Activated CD4-positive, alpha-beta memory T cell treated with anti-CD3 and anti-CD28 coated beads for 36 hours (primary cell): Measurements from ENCODE around the gene IFNA6. TPM values are rescaled to one million over a fixed set of nuclear protein-coding genes. Genes with fewer than 3 reads are reported as not detected.
"Not testable (repeated sequence)": the region's sequence is repeated elsewhere in the genome, so short reads cannot be mapped to it uniquely, and the experiment has no call there.

Source experiments
- CTCF ChIA-PET: fragments of 350-600 bp; sonication (Branson Sonifier 250); formaldehyde crosslinking; loops from one replicate; lab custom pipeline; 2021; ENCODE audit warnings: antibody characterized with exemption, inconsistent platforms; lab: Charles Lee
- POLR2A ChIA-PET: fragments of 350-600 bp; sonication (Branson Sonifier 250); formaldehyde crosslinking; loops from one replicate; lab custom pipeline; 2021; ENCODE audit warnings: antibody characterized with exemption; lab: Charles Lee
- DNase-seq: peaks from one replicate; pipeline ENCODE4 v3.0.0-alpha.2; 2020
- H3K27ac Mint-ChIP-seq: one replicate; pipeline ENCODE4 v1.8.0; 2021; ENCODE audit warnings: mixed read lengths
- H3K27me3 Mint-ChIP-seq: one replicate; pipeline ENCODE4 v1.8.0; 2021; ENCODE audit warnings: mixed read lengths
- H3K36me3 Mint-ChIP-seq: one replicate; pipeline ENCODE4 v1.8.0; 2021; ENCODE audit warnings: mixed read lengths
- H3K4me1 Mint-ChIP-seq: one replicate; pipeline ENCODE4 v1.8.0; 2021; ENCODE audit warnings: low read depth, mixed read lengths
- H3K4me3 Mint-ChIP-seq: one replicate; pipeline ENCODE4 v1.8.0; 2021; ENCODE audit warnings: mild to moderate bottlenecking, mixed read lengths
- H3K9me3 Mint-ChIP-seq: one replicate; pipeline ENCODE4 v1.8.0; 2021; ENCODE audit warnings: mixed read lengths
- intact Hi-C: fragments of 100-400 bp; cut with micrococcal nuclease; formaldehyde crosslinking; loops from one replicate; pipeline ENCODE4 v1.15.1; 2023
- total RNA-seq, 2 experiments: library from RNA; stranded (reverse); gene quantifications; one replicate each; pipeline ENCODE4 v1.2.3, GENCODE V29; 2021

The IFNA6 gene
- not detected for total RNA-seq

GRCh38 chr9:21350787-21351186, at the start of gene IFNA6:
Gene IFNA6 (minus strand): TSS chr9:21350887. CDS start chr9:21350887, 0 bp downstream.
- intact Hi-C loops = loop anchor here (10.0 kb wide), 1 partner anchor 224 kb away; no protein-coding TSS in a partner anchor
- CTCF ChIA-PET = interaction anchor here (1.4 kb wide), 1 partner anchor 45 kb away, joined by 3 read pairs; no protein-coding TSS in a partner anchor
- no peak within 1 kb of the TSS for H3K4me3 Mint-ChIP-seq
- H3K4me1 Mint-ChIP-seq = no peaks in the 10 kb centered on the region
- H3K9me3 Mint-ChIP-seq = peaks cover 8% of the 10 kb centered on the region
- H3K36me3 Mint-ChIP-seq = peaks cover 11% of the 10 kb centered on the region
- no peak for DNase-seq
- no peak within 1 kb of the TSS for H3K27ac Mint-ChIP-seq
- peaks cover 44% of the 10 kb centered on the region for H3K27me3 Mint-ChIP-seq
- POLR2A ChIA-PET = no interaction called here

DNA sequence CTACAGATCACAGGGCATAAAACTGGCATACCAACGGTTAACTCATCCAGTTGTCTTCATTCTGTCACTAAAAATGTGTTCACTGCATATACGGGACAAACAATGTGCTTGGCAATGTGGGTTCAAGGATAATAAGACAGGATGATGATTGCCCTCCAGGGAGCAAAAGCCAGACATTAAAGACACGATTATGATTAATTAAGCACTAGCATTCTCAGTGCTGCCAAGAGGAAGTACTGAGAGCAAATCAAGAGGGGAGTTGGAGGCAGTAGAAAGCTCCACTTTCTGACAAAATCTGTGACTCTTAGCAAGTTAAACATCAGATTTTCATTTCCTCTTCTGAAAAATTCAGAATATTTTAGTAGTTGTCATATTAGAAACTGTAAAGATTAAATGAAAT, 49.3 kb upstream of the IFNA6 start:
- intact Hi-C loops = loop anchor here (10.0 kb wide), 2 partner anchors 165 to 205 kb away; no protein-coding TSS in a partner anchor
- Mint-ChIP-seq H3K4me1 (peaks cover 16% of the 10 kb centered on the region), H3K27ac (no peak overlapping the region), H3K36me3 (no peaks in the 10 kb centered on the region), H3K27me3 (peaks cover 57% of the 10 kb centered on the region), H3K4me3 (no peak overlapping the region), H3K9me3 (peaks cover 2% of the 10 kb centered on the region)
- ChIA-PET CTCF (no interaction called here), POLR2A (no interaction called here)
- no peak for DNase-seq

- Mint-ChIP-seq H3K27me3 (peaks cover 54% of the 10 kb centered on the region), H3K9me3 (peaks cover 2% of the 10 kb centered on the region), H3K36me3 (no peaks in the 10 kb centered on the region), H3K27ac (no peak overlapping the region), H3K4me1 (peaks cover 16% of the 10 kb centered on the region), H3K4me3 (no peak overlapping the region)
- POLR2A ChIA-PET = no interaction called here
- CTCF ChIA-PET = interaction anchor here (1.2 to 2.2 kb wide), 6 partner anchors 28 to 75 kb away, joined by 3 to 13 read pairs (median 6); no protein-coding TSS in a partner anchor
- no peak for DNase-seq
- intact Hi-C loops = loop anchor here (10.0 kb wide), 2 partner anchors 164 to 204 kb away; no protein-coding TSS in a partner anchor
Measured at GRCh38 chr9:21398955-21399489, 48.3 kb upstream of the IFNA6 start.

DNA sequence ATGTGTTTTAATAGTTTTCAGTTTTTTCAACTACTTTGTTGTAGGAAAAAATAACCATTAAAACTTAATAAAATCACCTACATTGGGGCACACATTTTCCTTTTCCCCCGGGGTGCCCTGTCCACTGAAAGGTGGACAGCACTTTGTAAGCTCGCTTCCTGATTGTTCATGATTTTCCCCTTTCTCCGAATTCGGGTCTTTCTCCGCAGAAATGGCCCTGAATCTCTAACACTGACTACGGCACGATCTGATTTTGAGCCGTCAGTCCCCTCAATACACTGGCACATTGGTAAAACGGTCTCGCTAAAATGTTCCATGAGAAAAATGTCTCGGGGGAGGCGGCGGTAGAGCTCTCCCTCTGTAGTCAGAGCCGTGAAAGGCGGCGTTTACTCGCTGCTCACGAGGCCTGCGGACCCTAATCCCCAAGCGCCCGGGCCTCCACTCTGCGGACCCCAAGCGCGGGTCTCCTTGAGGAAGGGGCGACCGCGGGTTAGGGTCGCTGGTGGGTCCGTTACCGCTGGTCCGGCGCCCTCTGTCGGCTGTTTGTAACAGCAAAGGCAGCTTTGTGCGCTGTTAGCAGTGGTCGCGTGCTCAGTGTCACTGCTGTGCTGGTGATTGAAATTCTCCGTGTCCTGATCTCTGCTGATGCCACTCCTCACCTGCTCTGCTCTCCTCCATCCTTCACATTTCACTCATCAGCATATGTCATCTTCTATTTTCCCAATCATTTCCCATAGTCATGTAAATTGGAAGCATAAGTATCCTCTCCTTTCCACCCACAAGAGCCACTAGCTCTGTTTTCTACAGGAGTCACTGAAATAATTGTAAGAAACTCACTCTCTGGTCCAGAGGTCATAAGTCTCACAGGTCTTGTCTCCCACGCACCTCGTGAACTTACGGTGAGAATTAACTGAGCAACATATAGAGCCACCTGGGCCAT, 45.4 kb upstream of the IFNA6 start:
- POLR2A ChIA-PET = interaction anchor here (1.2 kb wide), 2 partner anchors 67 to 70 kb away, joined by 3 to 4 read pairs; no protein-coding TSS in a partner anchor
- peak overlapping the region; percentile 66 for H3K4me3 Mint-ChIP-seq
- no peak overlapping the region for H3K27ac Mint-ChIP-seq
- no peaks in the 10 kb centered on the region for H3K36me3 Mint-ChIP-seq
- peak; percentile 64 for DNase-seq
- H3K9me3 Mint-ChIP-seq = peaks cover 2% of the 10 kb centered on the region
- intact Hi-C loops = loop anchor here (1.0 to 10.0 kb wide), 5 partner anchors 39 to 393 kb away; no protein-coding TSS in a partner anchor
- H3K4me1 Mint-ChIP-seq = peaks cover 11% of the 10 kb centered on the region
- H3K27me3 Mint-ChIP-seq = peaks cover 54% of the 10 kb centered on the region
- CTCF ChIA-PET = interaction anchor here (0.6 to 4.0 kb wide), 48 partner anchors 8 to 733 kb away, joined by 3 to 74 read pairs (median 4); partner anchors contain the start of genes IFNA8 and KLHL9

DNA sequence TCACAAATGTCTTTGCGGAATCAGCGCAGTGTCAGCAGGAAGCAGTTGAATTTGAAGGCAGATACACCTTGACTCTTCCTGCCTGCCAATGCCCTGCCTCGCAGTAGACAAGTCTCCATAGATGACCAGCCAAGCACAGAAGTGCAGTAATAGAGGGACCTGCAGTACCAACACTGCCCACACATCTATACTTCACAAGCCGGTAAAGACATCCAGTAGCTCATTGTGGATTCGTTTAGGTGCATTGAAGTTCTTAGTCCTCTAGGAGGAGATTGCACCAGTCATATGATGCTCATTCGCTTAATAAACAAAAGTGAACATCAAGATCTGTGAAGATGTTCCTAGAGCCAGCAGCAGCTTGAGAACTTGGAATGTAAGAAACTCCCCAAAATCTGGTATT, 41.6 kb upstream of the IFNA6 start:
- POLR2A ChIA-PET = interaction anchor here (0.9 kb wide), 1 partner anchor 58 kb away, joined by 3 read pairs; the partner anchor contains the start of gene KLHL9
- Mint-ChIP-seq H3K36me3 (no peaks in the 10 kb centered on the region), H3K4me3 (no peak overlapping the region), H3K27me3 (peaks cover 52% of the 10 kb centered on the region), H3K9me3 (no peaks in the 10 kb centered on the region), H3K4me1 (peaks cover 11% of the 10 kb centered on the region), H3K27ac (no peak overlapping the region)
- intact Hi-C loops = loop anchor here (10.0 kb wide), 2 partner anchors 157 to 197 kb away; no protein-coding TSS in a partner anchor
- DNase-seq = no peak
- CTCF ChIA-PET = interaction anchor here (0.7 to 2.5 kb wide), 9 partner anchors 9 to 140 kb away, joined by 3 to 12 read pairs (median 4); partner anchors contain the start of gene KLHL9

- H3K4me1 Mint-ChIP-seq = peaks cover 13% of the 10 kb centered on the region
- H3K27me3 Mint-ChIP-seq = peaks cover 39% of the 10 kb centered on the region
- H3K27ac Mint-ChIP-seq = no peak within 1 kb of the TSS
- DNase-seq = no peak
- H3K4me3 Mint-ChIP-seq = no peak within 1 kb of the TSS
- H3K9me3 Mint-ChIP-seq = peaks cover 2% of the 10 kb centered on the region
- intact Hi-C loops = no loop called here
- CTCF ChIA-PET = no interaction called here
- H3K36me3 Mint-ChIP-seq = no peaks in the 10 kb centered on the region
- POLR2A ChIA-PET = no interaction called here
Measured at GRCh38 chr9:21385131-21385670, 34.5 kb upstream of the IFNA6 start, which contains the start of gene IFNA2. Gene IFNA2 (minus strand): TSS chr9:21385398. CDS start chr9:21385329, 69 bp downstream.

- H3K9me3 Mint-ChIP-seq = peaks cover 2% of the 10 kb centered on the region
- POLR2A ChIA-PET = no interaction called here
- CTCF ChIA-PET = no interaction called here
- no peak overlapping the region for H3K27ac Mint-ChIP-seq
- H3K4me3 Mint-ChIP-seq = no peak overlapping the region
- DNase-seq = no peak
- peaks cover 13% of the 10 kb centered on the region for H3K4me1 Mint-ChIP-seq
- intact Hi-C loops = no loop called here
- H3K27me3 Mint-ChIP-seq = peaks cover 37% of the 10 kb centered on the region
- no peaks in the 10 kb centered on the region for H3K36me3 Mint-ChIP-seq
Measured at GRCh38 chr9:21383627-21384026, 32.9 kb upstream of the IFNA6 start.

GRCh38 chr9:21381448-21382339, 31.0 kb upstream of the IFNA6 start:
- H3K27ac Mint-ChIP-seq = no peak overlapping the region
- CTCF ChIA-PET = interaction anchor here (1.2 to 2.2 kb wide), 3 partner anchors 10 to 53 kb away, joined by 4 to 11 read pairs (median 4); no protein-coding TSS in a partner anchor
- peaks cover 35% of the 10 kb centered on the region for H3K27me3 Mint-ChIP-seq
- H3K4me3 Mint-ChIP-seq = no peak overlapping the region
- H3K4me1 Mint-ChIP-seq = peaks cover 13% of the 10 kb centered on the region
- H3K36me3 Mint-ChIP-seq = no peaks in the 10 kb centered on the region
- peak; percentile 25 for DNase-seq
- intact Hi-C loops = loop anchor here (1.0 kb wide), 1 partner anchor 24 kb away; no protein-coding TSS in a partner anchor
- POLR2A ChIA-PET = no interaction called here
- H3K9me3 Mint-ChIP-seq = peaks cover 2% of the 10 kb centered on the region

GRCh38 chr9:21371467-21371866, 20.8 kb upstream of the IFNA6 start:
- DNase-seq, H3K9me3 Mint-ChIP-seq, H3K27ac Mint-ChIP-seq, H3K4me1 Mint-ChIP-seq, POLR2A ChIA-PET, H3K36me3 Mint-ChIP-seq, H3K4me3 Mint-ChIP-seq, intact Hi-C loops: not testable (repeated sequence)
- CTCF ChIA-PET = interaction anchor here (1.2 kb wide), 1 partner anchor 24 kb away, joined by 4 read pairs; no protein-coding TSS in a partner anchor
- peaks cover 13% of the 10 kb centered on the region for H3K27me3 Mint-ChIP-seq

GRCh38 chr9:21367957-21368356, 17.3 kb upstream of the IFNA6 start, which contains the start of gene IFNA13:
Gene IFNA13 (minus strand): TSS chr9:21368057. CDS start chr9:21368010, 47 bp downstream.
- no peak for DNase-seq
- intact Hi-C loops = no loop called here
- POLR2A ChIA-PET = no interaction called here
- CTCF ChIA-PET = no interaction called here
- H3K4me1 Mint-ChIP-seq = no peaks in the 10 kb centered on the region
- H3K9me3 Mint-ChIP-seq = no peaks in the 10 kb centered on the region
- H3K36me3 Mint-ChIP-seq = no peaks in the 10 kb centered on the region
- H3K27ac Mint-ChIP-seq = no peak within 1 kb of the TSS
- H3K27me3 Mint-ChIP-seq = peaks cover 28% of the 10 kb centered on the region
- H3K4me3 Mint-ChIP-seq = no peak within 1 kb of the TSS

GRCh38 chr9:21367169-21367568, 16.5 kb upstream of the IFNA6 start:
- DNase-seq, H3K4me1 Mint-ChIP-seq, CTCF ChIA-PET, H3K4me3 Mint-ChIP-seq, H3K36me3 Mint-ChIP-seq, POLR2A ChIA-PET, H3K9me3 Mint-ChIP-seq, intact Hi-C loops, H3K27ac Mint-ChIP-seq: not testable (repeated sequence)
- H3K27me3 Mint-ChIP-seq = peaks cover 30% of the 10 kb centered on the region
